Peyer's patch (tissue), 4 donors: ENCODE results near the gene STK38L.

Source experiments
- CTCF ChIP-seq, 6 experiments: fragments of 450-650 bp in 4 of 6; fragments of 200-600 bp in 2 of 6; sonication (generic) in 1 of 6; IDR thresholded peaks; one replicate each; pipeline ENCODE4 v1.5.1; 2017 to 2019; ENCODE audit warnings: antibody characterized with exemption in 6 of 6, mild to moderate bottlenecking in 3 of 6, moderate library complexity in 1 of 6
- POLR2A ChIP-seq, 2 donors: fragments of 450-650 bp; IDR thresholded peaks; one replicate each; pipeline ENCODE4 v1.5.1; 2017; ENCODE audit warnings: antibody characterized with exemption in 2 of 2, mild to moderate bottlenecking in 2 of 2, moderate library complexity in 2 of 2

GRCh38 chr12:27300226-27300625, 56.1 kb downstream of the STK38L start:
- no peak for TF ChIP-seq CTCF (IDR thresholded peaks at IDR 0.05)
- TF ChIP-seq POLR2A (IDR thresholded peaks at IDR 0.05), result no peak
